NCI-H1048 (cell line): ENCODE results near the gene EXOC3.

ENCODE experiments used
- DNase-seq: peaks from one replicate; lab custom pipeline; 2025; lab: John Stamatoyannopoulos, UW

EXOC3 gene

DNA sequence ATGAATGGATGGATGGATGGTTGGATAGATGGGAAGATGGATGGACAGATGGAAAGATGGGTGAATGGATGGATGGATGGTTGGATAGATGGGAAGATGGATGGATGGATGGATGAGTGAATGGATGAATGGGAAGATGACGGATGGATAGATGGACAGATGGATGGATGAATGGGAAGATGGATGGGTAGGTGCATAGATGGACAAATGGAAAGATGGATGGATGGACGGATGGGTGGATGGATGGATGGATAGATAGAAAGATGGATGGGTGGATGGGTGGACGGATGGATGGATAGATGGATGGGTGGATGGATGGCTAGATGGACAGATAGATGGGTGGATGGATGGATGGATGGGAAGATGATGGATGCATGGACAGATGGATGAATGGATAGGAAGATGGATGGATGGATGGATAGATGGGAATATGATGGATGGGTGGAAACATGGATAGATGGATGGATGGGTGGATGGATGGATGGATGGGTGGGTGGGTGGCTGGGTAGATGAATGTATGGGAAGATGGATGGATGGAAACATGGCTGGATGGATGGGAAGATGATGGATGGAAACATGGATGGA, 16.5 kb upstream of the EXOC3 start:
- DNase-seq, result no peak

DNA sequence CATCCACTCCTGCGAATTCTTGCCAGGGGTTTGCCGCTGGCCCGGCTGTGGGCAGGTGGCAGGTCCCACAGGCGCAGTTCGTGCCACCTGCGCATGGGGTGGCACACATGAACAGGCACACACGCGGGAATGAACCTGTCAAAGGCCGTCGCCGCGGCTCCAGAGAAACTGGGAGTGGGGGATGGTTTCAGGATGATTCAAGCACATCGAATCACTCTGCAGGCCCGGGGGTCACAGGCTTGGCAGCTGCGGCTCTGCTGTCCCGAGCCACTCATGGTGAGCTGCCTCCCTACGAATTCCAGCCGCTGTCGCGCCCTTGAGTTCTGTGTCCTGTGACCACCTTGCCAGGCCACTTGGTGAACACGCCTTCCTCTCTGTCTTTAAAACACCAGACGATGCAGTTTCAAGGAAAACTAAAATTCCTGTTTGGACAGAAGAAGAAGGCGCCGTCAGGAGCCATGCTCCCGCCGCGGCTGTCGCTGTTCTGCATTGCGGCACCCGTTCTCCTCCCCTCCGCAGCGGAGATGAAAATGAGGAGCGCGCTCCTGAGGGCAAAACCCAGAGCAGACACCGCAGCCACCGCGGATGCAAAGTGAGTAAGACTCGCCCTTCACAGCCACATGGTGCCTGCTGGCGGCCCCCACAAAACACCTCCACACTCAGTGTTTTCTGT, 15.4 kb upstream of the EXOC3 start:
- no peak for DNase-seq

DNA sequence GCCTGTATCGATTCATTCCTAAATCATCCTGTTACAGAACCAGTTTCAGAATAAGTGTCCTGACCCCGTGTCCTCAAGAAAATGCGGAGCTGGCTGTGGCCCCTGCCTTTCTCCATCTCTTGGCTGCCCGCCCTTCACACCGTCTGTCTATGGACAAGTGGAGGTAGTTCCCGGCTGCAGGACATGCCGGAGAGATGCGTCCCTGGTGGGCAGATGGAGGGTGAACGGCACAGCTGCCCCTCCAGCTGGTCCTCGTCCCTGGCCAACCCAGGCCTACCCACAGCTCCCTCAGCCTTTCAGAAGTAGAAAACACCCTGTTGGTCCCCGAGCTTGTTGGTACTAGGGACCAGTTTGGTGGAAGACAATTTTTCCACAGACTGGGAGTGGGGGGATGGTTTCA, 14.8 kb upstream of the EXOC3 start:
- no peak for DNase-seq

DNA sequence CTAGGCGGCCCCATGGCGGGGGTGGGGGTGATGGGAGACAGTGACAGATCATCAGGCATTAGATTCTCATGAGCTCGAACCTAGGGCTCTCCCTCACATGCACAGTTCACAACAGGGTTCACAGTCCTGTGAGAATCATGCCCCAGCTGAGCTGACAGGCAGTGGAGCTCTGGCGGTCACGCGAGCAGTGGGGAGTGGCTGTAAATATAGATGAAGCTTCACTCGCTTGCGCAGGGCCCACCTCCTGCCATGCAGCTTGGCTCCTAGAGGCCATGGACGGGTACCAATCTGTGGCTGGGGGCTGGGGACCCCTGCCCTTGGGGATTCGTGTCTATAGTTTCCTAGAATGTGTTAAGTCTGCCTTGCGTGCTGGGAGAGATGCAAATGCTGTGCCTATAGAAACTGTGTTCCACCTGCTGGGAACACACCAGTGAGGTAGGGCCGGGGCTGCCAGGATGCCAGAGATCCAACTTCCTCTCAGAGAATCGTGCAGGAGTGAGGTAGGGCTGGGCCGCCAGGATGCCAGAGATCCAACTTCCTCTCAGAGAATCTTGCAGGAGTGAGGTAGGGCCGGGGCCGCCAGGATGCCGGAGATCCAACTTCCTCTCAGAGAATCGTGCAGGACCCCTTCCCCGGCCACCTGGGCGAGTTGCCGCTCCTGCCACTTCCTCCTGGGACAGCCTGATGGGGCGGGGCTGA, 14.1 kb upstream of the EXOC3 start:
- no peak for DNase-seq

DNA sequence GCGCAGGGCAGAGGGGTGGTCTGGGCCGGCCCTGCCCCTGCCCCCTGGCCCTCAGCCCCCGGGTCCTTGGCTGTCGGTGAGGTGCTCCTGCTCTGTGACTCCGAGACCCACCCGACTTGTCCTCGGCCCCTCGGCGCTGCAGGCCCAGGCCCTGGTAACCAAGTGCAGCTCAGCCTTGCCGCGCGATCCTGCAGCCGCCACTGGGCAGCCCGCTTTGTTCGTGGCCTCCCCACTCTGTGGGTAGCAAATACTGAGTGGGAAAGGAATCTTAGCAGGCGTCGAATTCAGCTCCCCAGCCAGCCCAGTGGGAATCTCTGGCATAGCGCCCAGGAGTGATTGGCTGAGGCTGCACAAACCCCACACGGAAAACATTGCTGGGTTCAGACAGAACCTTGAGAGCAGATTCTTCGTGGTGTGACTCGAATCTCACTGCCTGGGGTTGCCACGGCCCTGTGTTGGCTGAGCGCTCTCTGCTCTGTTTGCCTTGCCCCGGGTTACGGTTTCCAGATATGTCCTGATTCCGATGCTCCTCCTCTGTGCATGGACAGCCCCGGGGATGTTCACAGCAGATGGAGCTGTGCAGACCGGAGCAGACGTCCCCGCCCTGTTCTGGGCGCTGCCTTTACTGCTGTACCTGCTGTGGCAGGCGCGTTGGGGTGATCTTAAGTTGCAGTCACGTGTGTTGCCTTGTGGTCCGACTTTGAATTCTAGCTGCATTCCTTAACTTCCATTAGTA, 13.4 kb upstream of the EXOC3 start:
- DNase-seq, result no peak

DNA sequence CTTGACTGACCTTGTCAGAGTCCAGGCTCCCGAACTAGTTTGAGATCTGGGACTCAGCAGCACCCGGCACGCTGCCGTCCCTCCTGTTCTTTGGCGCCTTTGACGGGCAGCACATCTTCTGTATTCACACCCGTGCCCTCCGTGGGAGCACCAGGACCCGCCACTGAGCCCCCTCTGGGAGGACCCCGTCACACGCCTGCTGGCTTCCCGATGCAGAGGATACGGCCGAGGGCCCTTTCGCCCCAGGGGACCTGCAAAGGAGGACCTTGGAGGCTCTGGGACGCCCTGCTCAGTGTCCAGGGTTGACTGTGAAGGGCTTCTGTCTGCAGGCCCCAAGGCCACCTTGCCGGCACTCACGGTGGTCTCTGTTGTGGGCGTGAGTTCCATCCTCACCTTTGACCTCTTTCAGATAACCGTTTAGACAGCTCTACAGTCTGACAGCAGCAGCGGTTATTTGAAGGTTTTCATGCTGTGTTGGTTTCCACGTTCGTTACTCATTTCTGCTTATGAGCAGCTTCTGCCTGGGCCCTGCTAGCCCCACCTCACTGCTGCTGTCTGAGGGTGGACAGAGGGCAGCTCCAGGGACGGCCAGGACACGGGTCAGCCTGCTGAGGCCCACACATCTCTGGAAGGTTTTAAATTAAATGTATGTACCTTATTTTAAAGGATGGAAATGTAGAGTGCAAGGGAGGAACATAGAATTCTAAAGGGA, 12.6 kb upstream of the EXOC3 start:
- DNase-seq, result no peak

DNA sequence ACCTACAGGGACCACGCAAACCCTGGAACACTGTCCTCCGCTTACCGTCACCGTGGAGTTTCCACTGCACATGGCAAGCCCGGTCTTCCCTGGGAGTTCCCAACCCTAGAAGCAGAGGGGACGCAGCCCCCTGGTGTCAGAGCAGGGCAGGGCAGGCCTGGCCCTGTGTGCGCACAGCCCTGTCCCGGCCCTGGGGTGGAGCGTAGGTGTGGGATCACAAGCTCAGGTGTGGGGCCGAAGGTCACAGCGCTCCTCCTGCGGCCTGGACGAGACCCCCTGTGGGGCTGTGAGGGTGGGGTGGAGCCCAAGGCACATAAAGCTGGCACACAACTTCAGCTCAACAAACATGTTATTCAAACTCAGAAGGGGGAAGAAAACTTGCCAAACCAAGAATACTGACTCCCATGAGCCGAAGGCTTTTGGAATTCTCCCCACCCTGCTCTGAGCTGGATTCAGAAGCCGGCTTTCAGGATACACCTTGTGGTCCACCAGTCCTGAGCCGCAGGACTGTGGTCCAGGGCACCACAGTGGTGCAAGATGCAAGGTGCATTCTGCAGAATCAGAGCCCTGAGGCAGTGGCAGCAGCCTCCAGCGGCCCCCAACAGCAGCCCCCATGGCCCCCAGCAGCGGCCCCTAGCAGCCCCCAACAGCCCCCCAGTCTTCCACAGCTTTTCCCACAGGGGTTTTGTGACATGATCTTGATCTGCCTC, 11.8 kb upstream of the EXOC3 start:
- DNase-seq, result no peak

DNA sequence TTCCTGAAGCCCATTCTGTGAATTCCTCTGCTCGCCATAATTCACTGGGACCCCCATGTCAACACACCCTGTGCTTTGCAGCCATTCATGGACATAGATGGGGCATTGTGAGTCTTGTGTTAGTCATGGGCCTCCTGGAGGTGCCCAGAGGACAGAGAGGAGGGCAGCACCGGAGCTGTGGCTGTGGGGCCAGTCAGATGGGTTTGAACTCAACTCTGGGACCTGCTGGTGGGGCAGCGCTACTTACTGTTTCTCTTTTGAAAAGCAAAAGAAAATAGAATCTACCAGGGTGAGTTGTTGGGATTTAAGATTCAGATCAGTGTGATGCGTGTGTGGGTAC, 11.3 kb upstream of the EXOC3 start:
- DNase-seq, result no peak

DNA sequence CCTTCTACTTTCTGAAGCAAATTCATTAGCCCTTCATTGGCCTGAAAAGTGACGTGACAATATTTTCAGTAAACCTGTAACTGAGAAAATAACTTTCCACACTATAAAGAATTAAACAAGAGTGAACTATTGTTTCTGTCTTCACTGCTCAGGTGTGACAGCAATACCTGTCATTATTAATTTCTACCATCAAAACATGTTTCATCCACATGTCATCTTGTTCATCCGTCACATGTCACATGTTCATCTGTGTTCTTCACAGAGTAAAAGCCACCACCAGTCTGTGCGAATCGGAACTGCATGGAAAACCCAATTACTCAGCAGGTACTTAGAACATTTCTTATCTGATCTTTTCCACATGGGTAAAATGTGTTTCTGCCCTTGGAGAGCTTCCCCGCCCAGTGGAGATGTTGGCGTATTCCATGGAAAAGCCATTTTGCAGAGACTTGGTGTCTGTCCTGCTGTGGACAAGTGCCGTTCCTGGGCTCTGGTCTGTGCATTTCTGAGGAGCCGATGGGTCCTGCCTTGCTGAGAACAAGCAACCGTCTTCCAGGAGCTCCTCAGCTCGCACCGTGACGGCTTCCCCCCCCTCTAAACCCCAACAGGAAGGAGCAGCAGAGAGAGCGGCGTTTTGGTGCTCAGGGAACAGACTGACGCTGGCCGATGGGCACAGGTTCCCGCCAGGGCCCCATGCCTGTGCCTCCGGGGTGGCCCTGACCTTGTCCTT, 10.6 kb upstream of the EXOC3 start:
- DNase-seq, result no peak

DNA sequence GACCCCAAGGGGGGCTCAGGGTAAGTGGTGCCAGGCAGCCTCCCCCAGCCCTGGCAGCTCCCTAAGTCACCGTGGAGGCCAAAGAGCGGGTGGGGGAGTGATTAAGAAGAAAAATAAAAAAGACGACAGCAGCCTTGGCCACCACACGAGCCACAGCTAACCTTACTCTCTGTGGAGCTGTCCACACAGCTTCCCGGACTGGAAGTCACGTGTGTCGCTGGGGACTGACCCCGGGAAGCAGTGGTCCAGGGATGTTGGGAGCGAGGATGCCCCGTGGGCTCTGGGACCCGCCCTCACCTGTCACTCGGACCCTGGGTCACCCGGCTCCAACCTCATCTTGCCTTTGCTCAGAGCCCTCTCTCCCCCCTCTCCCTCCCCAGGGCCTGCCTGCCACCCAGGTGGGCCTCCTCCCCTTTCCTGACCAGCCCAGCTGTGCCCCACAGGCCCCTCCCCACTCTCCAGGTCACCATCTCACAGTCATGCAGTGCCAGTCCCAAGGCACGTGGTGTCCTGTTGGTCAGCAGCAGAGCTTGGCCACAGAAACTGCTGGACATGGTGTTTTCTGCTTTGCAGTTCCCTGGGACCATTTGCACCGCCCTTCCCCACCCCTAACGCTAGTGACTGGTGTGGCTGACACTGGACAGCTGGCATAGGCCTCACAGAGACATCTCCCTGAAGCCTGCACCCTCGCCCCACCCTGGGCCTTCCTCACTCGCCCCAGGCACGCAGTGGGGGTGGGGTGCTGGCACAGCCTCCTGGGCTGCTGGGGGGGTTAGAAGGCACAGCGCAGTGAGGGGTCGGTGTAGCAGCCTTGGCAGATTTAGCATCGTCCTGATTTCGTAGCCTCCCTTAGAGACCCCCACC, 9.8 kb upstream of the EXOC3 start:
- no peak for DNase-seq

DNA sequence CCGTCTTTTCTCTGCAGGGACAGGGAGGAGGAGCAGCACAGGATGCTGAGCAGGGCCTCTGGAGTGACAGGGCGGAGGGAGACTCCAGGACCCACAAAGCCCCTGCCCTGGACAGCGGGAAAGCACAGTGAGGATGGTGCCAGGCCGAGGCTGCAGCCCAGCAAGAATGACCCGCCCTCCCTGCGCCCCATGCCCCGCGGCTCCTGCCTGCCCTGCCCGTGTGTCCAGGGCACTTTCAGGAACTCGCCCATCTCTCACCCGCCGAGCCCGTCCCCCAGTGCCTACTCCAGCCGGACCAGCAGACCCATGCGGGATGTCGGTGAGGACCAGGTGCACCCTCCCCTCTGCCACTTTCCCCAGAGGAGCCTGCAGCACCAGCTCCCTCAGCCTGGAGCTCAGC, 9.1 kb upstream of the EXOC3 start:
- DNase-seq, result no peak

DNA sequence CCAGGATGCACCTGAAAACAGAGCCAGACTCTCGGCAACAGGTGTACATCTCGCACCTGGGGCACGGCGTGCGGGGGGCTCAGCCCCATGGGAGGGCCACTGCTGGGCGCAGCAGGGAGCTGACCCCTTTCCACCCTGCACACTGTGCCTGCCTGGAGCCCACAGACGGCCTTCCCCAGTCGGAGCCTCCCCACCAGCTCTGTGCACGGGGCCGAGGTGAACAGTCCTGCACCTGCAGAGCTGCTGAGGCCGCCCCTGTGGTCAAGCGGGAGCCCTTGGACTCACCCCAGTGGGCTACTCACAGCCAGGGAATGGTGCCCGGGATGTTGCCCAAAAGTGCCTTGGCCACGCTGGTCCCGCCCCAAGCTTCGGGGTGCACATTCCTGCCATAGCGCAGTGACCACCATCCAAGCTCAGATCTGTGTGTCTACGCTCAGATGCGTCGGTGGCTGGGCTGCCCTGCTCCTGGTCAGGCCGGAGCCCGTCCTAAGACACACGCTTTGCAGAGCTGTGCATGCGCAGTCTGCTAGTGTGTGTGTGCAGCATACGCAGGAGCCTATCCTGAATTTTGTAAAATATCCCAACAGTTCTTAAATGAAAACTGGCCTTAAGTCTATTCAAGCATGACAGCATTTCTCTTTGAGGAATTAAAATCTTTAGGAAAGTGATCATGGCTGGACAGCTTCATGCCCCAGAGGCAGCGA, 8.4 kb upstream of the EXOC3 start:
- DNase-seq, result no peak

DNA sequence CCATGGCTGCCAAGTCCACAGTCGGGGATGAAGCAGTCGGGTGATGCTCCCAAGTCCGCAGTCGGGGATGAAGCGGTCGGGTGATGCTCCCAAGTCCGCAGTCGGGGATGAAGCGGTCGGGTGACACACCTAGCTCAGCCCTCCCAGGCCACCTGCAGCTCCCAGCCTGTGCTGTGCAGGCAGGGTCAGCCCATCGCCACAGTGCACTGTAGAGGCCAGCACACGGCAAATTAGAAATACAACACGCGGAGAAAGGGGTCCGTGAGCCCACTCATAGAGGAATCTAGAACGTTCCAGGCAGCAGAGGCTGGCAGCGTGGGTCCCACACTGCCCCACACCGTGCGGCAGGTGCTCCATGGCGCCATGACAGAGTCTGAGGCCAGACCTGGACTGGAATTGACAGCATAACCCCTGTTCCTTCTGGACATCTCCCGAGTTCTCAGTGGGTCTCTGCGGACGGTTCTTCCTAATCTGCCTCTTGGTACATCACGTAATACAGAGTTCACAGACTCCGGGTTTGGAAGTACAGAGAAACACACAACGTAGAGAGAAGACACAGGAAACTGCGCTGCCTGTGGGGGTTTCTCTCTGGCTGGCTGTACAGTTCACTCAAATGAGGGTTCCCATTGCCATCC, 7.7 kb upstream of the EXOC3 start:
- DNase-seq, result no peak

DNA sequence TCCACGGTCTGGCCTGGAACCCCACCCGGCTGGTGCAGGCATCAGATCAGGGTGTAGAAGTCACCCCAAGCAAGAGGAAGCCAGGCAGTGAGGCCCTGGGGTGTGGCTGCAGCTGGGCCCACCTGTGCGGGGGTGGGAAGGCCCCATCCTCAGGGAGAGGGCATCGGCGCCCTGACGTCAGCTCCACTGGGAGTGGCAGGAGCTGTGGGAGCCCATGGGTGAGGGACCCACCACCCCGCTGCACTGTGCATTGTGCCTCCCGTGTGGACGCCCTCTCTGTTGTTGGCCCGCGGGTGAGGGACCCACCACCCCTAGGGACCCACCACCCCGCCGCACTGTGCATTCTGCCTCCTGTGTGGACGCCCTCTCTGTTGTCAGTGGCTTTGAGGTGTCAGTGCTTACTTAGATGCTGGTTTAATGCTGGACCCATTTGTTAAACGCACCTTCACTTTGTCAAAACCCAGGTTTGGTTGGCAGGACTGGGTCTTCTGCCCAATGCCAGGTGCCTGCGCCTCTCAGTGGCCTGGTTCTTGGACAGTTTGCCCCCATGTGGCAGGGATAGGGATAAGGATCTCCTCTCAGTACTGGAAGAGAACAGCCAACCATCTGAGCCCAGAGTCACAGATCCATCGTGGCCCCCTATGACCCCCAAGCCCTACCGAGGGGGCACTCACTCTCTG, 6.9 kb upstream of the EXOC3 start:
- no peak for DNase-seq

DNA sequence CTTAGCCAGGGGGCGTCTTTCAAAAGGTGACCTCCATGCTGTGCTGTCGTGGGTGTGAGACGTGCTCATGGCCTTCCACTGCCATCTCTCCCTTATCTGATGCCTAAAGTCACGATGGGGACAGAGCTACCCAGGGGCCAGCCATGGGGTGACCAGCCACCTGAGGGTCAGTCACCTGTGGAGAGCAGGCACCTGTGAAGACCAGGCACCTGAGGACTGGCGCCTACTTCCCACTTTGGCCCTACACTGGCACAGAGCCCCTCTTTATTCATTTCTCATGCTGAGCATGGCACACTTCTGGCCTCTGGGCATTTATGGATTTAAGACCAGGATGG, 6.4 kb upstream of the EXOC3 start:
- DNase-seq, result no peak

DNA sequence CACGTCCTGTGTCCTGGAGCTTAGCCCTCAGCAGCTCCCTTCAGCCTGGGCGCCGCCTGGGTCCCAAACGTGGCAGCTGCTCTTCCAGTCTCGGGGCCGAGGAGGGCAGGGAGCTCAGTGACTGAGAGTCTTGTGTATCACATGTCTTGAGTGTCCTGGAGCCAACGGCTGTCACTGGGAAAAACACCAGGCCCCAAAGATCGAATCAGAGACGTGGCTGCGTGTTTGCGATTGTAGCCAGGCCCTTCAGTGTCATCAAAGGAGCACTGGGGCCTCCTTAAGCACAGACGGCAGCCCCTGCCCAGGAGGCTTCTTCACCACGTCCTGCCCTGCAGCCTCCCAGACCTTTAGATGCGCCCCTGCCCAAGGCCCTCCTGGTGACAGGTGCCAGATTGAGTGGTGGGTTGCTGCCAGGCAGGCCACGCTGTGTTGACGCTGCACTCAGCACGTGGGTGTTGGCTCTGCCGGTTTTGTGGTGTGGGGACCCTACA, 5.7 kb upstream of the EXOC3 start:
- DNase-seq, result no peak

DNA sequence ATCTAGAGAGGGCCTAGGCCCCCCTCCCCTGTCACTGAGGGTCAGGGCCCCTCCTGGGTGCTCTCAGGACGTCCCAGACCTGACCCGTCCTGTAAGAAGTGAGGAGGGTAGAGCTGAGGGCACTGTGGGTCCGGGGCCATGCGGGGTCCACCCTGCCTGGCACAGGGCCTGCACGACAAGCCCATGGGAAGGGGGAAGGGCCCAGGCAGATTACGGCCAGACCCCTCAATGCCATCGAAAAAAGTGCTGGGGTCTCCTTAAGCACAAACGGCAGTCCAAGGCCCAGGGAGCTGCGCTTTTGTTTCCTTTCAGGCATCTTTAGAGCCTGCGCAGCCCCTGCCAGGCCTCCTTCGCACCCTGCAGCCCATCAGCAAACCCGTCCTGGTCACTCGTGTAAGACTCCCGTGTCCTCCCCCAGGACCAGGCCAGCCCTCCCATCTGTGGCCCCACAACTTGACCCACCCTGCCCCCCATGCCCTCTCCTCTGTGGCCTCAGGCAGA, 4.4 kb upstream of the EXOC3 start:
- no peak for DNase-seq

DNA sequence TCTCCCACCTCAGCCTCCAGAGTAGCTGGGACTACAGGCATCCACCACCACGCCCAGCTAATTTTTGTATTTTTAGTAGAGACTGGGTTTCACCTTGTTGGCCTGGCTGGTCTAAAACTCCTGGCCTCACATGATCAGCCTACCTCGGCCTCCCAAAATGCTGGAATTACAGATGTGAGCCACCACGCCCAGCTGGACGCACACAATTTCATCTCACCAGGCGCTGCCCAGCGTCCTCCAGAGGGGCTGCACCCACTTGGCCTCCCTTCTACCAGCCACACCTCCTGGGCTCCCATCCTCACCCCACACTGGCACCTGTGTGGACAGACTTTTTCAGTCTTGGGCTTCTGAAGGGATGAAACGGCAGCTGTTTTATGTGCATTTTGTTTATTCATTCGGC, 3.8 kb upstream of the EXOC3 start:
- DNase-seq, result no peak
